GM18511 (cell line): ENCODE results near the gene NDUFAF8.

Source experiments
- ATAC-seq: cut with Tn5 transposase; IDR thresholded peaks from one replicate; pipeline ENCODE4 v1.9.1; 2021; ENCODE audit warnings: mild to moderate bottlenecking, moderate library complexity; ENCODE audit not compliant: unreplicated experiment

The NDUFAF8 gene

DNA sequence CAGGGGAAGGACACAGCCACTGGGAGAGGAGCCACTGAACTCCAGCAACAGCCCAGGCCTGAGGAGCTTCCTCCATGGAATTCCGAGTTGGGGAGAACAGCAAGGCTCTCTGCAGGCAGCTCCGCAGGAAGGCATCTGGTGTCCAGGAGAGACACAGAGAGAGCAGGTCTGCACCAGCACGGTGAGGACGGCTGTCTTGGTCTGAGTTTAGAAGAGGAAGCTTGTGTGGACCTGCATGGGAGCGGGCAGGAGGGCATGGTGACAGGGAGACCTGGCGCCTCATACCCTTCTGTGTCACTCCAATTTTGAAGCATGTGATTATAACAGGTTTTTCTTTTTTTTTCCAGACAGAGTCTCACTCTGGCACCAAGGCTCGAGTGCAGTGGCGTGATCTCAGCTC is 49.6 kb downstream of the NDUFAF8 start:
- no peak for ATAC-seq

DNA sequence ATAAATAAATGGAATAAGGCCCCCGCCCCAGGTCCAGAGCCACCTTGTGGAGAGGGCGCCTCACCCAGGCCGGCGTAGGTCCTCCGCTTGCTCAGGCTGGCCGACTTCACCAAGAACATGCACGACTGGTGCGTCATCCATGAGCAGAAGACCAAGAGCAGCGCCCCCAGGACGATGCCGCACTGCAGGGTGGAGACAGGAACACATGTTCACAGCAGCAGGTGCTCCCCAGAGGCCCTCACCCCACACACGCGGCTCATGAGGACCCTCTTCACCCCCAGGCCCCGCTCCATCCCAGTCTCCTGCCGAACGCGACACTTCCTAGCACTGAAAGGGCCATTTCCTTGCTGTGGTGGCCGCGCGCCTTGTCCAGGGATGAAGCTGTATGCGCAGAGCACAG is 50.5 kb downstream of the NDUFAF8 start:
- ATAC-seq = no peak

DNA sequence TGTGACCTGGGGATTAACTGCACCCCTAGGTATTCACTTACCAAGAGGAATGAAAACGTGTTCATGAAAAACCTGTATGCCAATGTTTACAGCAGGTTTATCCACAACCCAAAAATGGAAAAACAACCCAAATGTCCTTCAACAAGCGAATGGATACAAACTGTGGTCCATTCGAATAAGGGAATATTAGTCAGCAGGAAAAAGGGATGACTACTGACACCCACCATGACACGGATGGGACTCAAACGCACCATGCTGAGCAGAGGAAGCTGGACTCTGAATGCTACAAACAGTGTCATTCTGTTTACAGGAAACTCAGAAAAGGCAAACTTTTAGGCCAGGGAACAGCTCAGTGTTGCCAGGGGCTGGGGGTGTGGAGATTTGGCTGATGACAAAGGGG is 51.1 kb downstream of the NDUFAF8 start:
- ATAC-seq = no peak
